NCI-H146 treated with DMSO at 0.1 percent for 48 hours (cell line): ENCODE results near the gene STIMATE.

Experiments
- DNase-seq: peaks from one replicate; lab custom pipeline; 2025; ENCODE audit not compliant: unreplicated experiment; lab: John Stamatoyannopoulos, UW

Gene STIMATE

GRCh38 chr3:52897130-52898122 lies at the start of gene STIMATE:
TSS of gene STIMATE (minus strand) at chr3:52897548. CDS start at chr3:52897450, 98 bp downstream.
- DNase-seq, result peak; percentile 66

- no peak for DNase-seq
These were observed 42.3 kb upstream of the STIMATE start for GRCh38 chr3:52939600-52939999.

GRCh38 chr3:52934630-52935530 lies 37.5 kb upstream of the STIMATE start:
- DNase-seq, result peak; percentile 1

GRCh38 chr3:52931889-52932288 lies 34.5 kb upstream of the STIMATE start:
- no peak for DNase-seq

GRCh38 chr3:52931328-52931727 lies 34.0 kb upstream of the STIMATE start:
- no peak for DNase-seq

- no peak for DNase-seq
These were observed 33.4 kb upstream of the STIMATE start for GRCh38 chr3:52930748-52931147.

GRCh38 chr3:52926554-52926953 lies 29.2 kb upstream of the STIMATE start:
- no peak for DNase-seq

GRCh38 chr3:52925405-52926313 lies 28.3 kb upstream of the STIMATE start:
- no peak for DNase-seq

- DNase-seq, result no peak
These were observed 26.6 kb upstream of the STIMATE start for GRCh38 chr3:52923963-52924362.

- DNase-seq, result no peak
These were observed 23.5 kb upstream of the STIMATE start for GRCh38 chr3:52920841-52921240.

- DNase-seq, result no peak
These were observed 19.7 kb upstream of the STIMATE start for GRCh38 chr3:52917044-52917443.

GRCh38 chr3:52915294-52915693 lies 17.9 kb upstream of the STIMATE start:
- no peak for DNase-seq

GRCh38 chr3:52912885-52913731 lies 15.8 kb upstream of the STIMATE start:
- no peak for DNase-seq

- DNase-seq, result no peak
These were observed 13.5 kb upstream of the STIMATE start for GRCh38 chr3:52910823-52911222.

GRCh38 chr3:52907497-52907896 lies 10.1 kb upstream of the STIMATE start:
- DNase-seq, result no peak

- no peak for DNase-seq
These were observed 7.2 kb upstream of the STIMATE start for GRCh38 chr3:52904552-52904951.

- DNase-seq, result no peak
These were observed 6.7 kb upstream of the STIMATE start for GRCh38 chr3:52904000-52904399.

- no peak for DNase-seq
These were observed 735 bp downstream of the STIMATE start for GRCh38 chr3:52896613-52897012.

- DNase-seq, result no peak
These were observed 1.2 kb downstream of the STIMATE start for GRCh38 chr3:52896151-52896550.

GRCh38 chr3:52895418-52895817 lies 1.9 kb downstream of the STIMATE start:
- DNase-seq, result no peak
